ENCODE data around the gene LRP1B.

Gene LRP1B

DNA sequence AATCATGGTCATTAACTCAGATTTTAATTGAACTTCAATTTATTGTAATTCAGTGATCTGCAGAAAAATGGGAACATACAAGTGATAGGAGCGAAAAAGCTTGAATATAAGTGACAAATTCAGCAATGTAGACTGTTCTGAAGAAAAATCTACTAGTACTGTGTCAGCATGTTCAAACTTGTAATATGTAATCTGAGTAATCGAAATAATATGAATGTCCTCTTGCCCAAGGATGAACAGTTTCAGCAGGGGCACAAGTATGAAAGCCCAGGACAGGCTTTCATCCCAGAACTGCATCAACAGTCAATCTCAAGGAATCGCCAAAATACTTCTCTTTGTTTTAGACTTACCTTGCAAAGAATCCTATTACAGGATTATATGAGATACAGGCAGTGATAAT lies 1110.5 kb downstream of the LRP1B start:
- H3K36me3 ChIP-seq (ENCODE audit: control insufficient read depth in 1 of 2, insufficient read depth in 2 of 2, low read length in 2 of 2): no peaks in the 10 kb centered on the region
- H3K27ac ChIP-seq (ENCODE audit: low read depth, low read length): no peak overlapping the region
- peaks cover 0 to 5% of the 10 kb centered on the region in 2 donors for H3K9me3 ChIP-seq (ENCODE audit: control insufficient read depth in 1 of 2, low read length in 2 of 2)
- no peaks in the 10 kb centered on the region for H3K4me1 ChIP-seq (ENCODE audit: control insufficient read depth in 1 of 2, insufficient read depth in 2 of 2, low read length in 2 of 2)
- H3K4me3 ChIP-seq (ENCODE audit: low read depth in 1 of 2, low read length in 2 of 2): no peak overlapping the region
- H3K27me3 ChIP-seq (ENCODE audit: control insufficient read depth in 1 of 2, insufficient read depth in 2 of 2, low read length in 2 of 2): no peaks in the 10 kb centered on the region
- H3K9ac ChIP-seq (ENCODE audit: low read depth in 1 of 2, low read length in 2 of 2): no peak overlapping the region

DNA sequence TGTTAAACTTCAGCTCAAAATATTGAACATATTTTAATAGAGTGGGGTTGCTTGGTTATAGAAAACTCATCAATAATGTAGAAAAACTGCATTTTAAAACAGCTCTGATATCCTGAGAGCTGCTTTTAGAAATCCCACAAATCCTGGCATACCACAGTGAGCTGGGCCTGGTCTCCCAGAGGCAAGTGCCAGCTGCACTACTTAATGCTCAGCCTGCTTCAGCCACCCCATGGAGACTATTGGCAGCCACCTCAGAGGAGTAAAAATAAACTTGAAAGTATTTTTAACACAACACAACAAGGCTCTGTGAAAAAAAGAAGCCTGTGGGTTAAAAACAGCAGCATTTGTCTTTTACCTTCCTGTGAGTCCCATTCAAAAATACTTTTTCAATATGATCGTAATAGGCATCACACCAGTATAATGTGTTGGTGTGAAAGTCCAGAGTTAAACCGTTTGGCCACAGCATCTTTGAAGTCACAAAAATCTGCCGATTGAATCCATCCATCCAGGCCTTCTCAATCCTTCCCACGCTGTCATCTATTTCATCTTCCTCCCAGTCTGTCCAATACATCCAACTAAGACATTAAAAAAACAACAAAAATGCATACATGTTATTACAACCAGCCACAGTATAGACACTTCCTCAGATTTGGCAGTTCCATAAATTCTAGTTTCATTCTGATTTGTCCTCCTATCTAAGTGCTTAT lies 1115.3 kb downstream of the LRP1B start:
- H3K4me3 ChIP-seq (ENCODE audit: low read depth in 1 of 2, low read length in 2 of 2): no peak overlapping the region
- H3K27ac ChIP-seq (ENCODE audit: low read depth, low read length): no peak overlapping the region
- no peaks in the 10 kb centered on the region for H3K9me3 ChIP-seq (ENCODE audit: control insufficient read depth in 1 of 2, low read length in 2 of 2)
- no peaks in the 10 kb centered on the region for H3K27me3 ChIP-seq (ENCODE audit: control insufficient read depth in 1 of 2, insufficient read depth in 2 of 2, low read length in 2 of 2)
- no peaks in the 10 kb centered on the region for H3K4me1 ChIP-seq (ENCODE audit: control insufficient read depth in 1 of 2, insufficient read depth in 2 of 2, low read length in 2 of 2)
- H3K36me3 ChIP-seq (ENCODE audit: control insufficient read depth in 1 of 2, insufficient read depth in 2 of 2, low read length in 2 of 2): no peaks in the 10 kb centered on the region
- no peak overlapping the region for H3K9ac ChIP-seq (ENCODE audit: low read depth in 1 of 2, low read length in 2 of 2)

- Histone ChIP-seq H3K9ac (ENCODE audit: low read depth in 1 of 2, low read length in 2 of 2) (no peak overlapping the region), H3K4me3 (ENCODE audit: low read depth in 1 of 2, low read length in 2 of 2) (no peak overlapping the region), H3K4me1 (ENCODE audit: control insufficient read depth in 1 of 2, insufficient read depth in 2 of 2, low read length in 2 of 2) (no peaks in the 10 kb centered on the region), H3K9me3 (ENCODE audit: control insufficient read depth in 1 of 2, low read length in 2 of 2) (no peaks in the 10 kb centered on the region), H3K27me3 (ENCODE audit: control insufficient read depth in 1 of 2, insufficient read depth in 2 of 2, low read length in 2 of 2) (no peaks in the 10 kb centered on the region), H3K27ac (ENCODE audit: low read depth, low read length) (no peak overlapping the region), H3K36me3 (ENCODE audit: control insufficient read depth in 1 of 2, insufficient read depth in 2 of 2, low read length in 2 of 2) (no peaks in the 10 kb centered on the region)
Observed at GRCh38 chr2:141003967-141004657, 1126.7 kb downstream of the LRP1B start.

DNA sequence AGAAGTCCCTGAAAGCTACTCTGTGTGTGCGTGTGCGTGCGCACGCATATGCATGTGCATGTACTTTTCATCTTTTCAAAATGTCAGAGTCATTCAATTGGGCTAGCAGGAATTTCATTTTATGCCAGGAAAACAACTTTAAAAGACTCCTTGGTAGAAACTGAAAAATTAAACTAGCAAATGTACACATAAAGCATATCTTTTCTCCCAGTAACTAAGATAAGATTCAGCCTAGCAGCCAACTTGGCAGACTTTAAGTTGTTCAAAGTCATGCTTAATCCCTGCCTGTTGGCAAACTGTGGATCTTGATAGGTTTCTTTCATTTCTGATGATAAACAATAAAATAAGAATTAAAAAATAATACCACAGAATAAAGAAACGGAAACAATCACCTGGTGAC lies 1129.1 kb downstream of the LRP1B start:
- H3K27me3 ChIP-seq (ENCODE audit: control insufficient read depth in 1 of 2, insufficient read depth in 2 of 2, low read length in 2 of 2): no peaks in the 10 kb centered on the region
- no peak overlapping the region for H3K27ac ChIP-seq (ENCODE audit: low read depth, low read length)
- no peaks in the 10 kb centered on the region for H3K4me1 ChIP-seq (ENCODE audit: control insufficient read depth in 1 of 2, insufficient read depth in 2 of 2, low read length in 2 of 2)
- H3K9me3 ChIP-seq (ENCODE audit: control insufficient read depth in 1 of 2, low read length in 2 of 2): no peaks in the 10 kb centered on the region
- no peak overlapping the region for H3K9ac ChIP-seq (ENCODE audit: low read depth in 1 of 2, low read length in 2 of 2)
- H3K4me3 ChIP-seq (ENCODE audit: low read depth in 1 of 2, low read length in 2 of 2): no peak overlapping the region
- no peaks in the 10 kb centered on the region for H3K36me3 ChIP-seq (ENCODE audit: control insufficient read depth in 1 of 2, insufficient read depth in 2 of 2, low read length in 2 of 2)

- H3K4me3 ChIP-seq (ENCODE audit: low read depth in 1 of 2, low read length in 2 of 2): no peak overlapping the region
- H3K27ac ChIP-seq (ENCODE audit: low read depth, low read length): no peak overlapping the region
- no peak overlapping the region for H3K9ac ChIP-seq (ENCODE audit: low read depth in 1 of 2, low read length in 2 of 2)
- no peaks in the 10 kb centered on the region for H3K27me3 ChIP-seq (ENCODE audit: control insufficient read depth in 1 of 2, insufficient read depth in 2 of 2, low read length in 2 of 2)
- no peaks in the 10 kb centered on the region for H3K4me1 ChIP-seq (ENCODE audit: control insufficient read depth in 1 of 2, insufficient read depth in 2 of 2, low read length in 2 of 2)
- H3K36me3 ChIP-seq (ENCODE audit: control insufficient read depth in 1 of 2, insufficient read depth in 2 of 2, low read length in 2 of 2): no peaks in the 10 kb centered on the region
- no peaks in the 10 kb centered on the region for H3K9me3 ChIP-seq (ENCODE audit: control insufficient read depth in 1 of 2, low read length in 2 of 2)
Observed at GRCh38 chr2:140998577-140998976, 1132.2 kb downstream of the LRP1B start.

DNA sequence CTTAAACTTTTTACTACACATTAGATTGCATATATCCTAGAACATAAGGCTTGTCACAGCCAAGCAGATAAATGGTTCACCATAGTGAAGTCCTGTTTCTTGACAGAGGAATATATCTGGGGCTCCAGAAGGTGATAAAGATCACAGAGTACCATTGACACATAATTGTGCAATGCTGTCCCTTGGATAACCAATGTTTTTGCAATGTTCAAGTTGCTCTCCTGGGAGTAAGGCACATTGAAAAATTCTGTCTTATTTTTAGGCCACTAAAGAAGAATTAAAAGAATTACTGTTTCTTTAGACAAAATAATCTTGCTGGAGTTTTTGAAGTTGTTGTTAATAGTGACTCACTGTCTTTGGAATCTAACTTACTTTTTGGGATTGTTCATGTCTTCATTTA lies 1132.8 kb downstream of the LRP1B start:
- H3K4me1 ChIP-seq (ENCODE audit: control insufficient read depth in 1 of 2, insufficient read depth in 2 of 2, low read length in 2 of 2): no peaks in the 10 kb centered on the region
- H3K36me3 ChIP-seq (ENCODE audit: control insufficient read depth in 1 of 2, insufficient read depth in 2 of 2, low read length in 2 of 2): no peaks in the 10 kb centered on the region
- H3K9ac ChIP-seq (ENCODE audit: low read depth in 1 of 2, low read length in 2 of 2): no peak overlapping the region
- H3K27ac ChIP-seq (ENCODE audit: low read depth, low read length): no peak overlapping the region
- H3K27me3 ChIP-seq (ENCODE audit: control insufficient read depth in 1 of 2, insufficient read depth in 2 of 2, low read length in 2 of 2): no peaks in the 10 kb centered on the region
- H3K9me3 ChIP-seq (ENCODE audit: control insufficient read depth in 1 of 2, low read length in 2 of 2): peaks cover 0 to 2% of the 10 kb centered on the region in 2 donors
- H3K4me3 ChIP-seq (ENCODE audit: low read depth in 1 of 2, low read length in 2 of 2): no peak overlapping the region

DNA sequence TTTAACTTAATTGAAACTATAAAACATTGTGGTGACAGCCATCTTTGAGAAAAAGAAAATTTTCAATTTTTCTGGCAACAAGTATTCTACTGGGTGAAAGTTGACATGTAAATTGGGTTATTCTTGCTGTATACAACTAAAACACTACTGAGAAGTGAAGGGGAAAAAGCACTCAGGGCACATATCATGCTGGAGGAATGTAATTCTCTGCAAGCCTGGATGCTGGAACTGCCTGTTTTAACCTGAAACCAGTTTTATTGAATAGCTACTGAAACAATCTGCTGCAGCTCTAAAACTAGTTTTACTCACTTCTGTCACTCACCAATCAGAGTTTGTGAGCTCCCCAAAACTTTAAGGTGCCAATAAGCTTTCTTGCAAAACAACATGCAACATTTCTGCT lies 1136.0 kb downstream of the LRP1B start:
- no peak overlapping the region for H3K4me3 ChIP-seq (ENCODE audit: low read depth in 1 of 2, low read length in 2 of 2)
- H3K27ac ChIP-seq (ENCODE audit: low read depth, low read length): no peak overlapping the region

DNA sequence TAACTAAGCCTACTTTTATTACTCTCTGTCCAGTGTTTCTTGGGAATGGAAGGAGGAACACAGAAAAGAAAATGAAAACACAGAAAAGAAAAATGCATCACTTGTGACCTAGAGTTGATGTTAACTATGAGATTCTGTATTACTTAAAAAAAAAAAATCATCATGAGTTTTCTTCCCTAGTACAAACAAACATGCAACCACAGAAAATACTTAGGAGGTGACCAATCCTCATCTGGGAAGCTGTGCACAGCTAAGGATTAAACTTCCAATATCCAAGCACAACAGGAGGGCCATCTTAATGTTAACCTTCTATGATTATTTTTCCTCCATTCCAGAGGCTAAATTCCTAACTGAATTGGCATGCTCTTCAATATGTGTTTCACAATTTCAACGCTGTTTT lies 1140.4 kb downstream of the LRP1B start:
- Histone ChIP-seq H3K9me3 (ENCODE audit: control insufficient read depth in 1 of 2, low read length in 2 of 2) (peaks cover 0 to 2% of the 10 kb centered on the region in 2 donors), H3K4me1 (ENCODE audit: control insufficient read depth in 1 of 2, insufficient read depth in 2 of 2, low read length in 2 of 2) (no peaks in the 10 kb centered on the region), H3K36me3 (ENCODE audit: control insufficient read depth in 1 of 2, insufficient read depth in 2 of 2, low read length in 2 of 2) (no peaks in the 10 kb centered on the region), H3K9ac (ENCODE audit: low read depth in 1 of 2, low read length in 2 of 2) (no peak overlapping the region), H3K4me3 (ENCODE audit: low read depth in 1 of 2, low read length in 2 of 2) (no peak overlapping the region), H3K27me3 (ENCODE audit: control insufficient read depth in 1 of 2, insufficient read depth in 2 of 2, low read length in 2 of 2) (no peaks in the 10 kb centered on the region), H3K27ac (ENCODE audit: low read depth, low read length) (no peak overlapping the region)

More for the DNA sequence above, 1136.0 kb downstream of the LRP1B start:
- no peaks in the 10 kb centered on the region for H3K4me1 ChIP-seq (ENCODE audit: control insufficient read depth in 1 of 2, insufficient read depth in 2 of 2, low read length in 2 of 2)
- no peaks in the 10 kb centered on the region for H3K27me3 ChIP-seq (ENCODE audit: control insufficient read depth in 1 of 2, insufficient read depth in 2 of 2, low read length in 2 of 2)
- no peak overlapping the region for H3K9ac ChIP-seq (ENCODE audit: low read depth in 1 of 2, low read length in 2 of 2)
- H3K36me3 ChIP-seq (ENCODE audit: control insufficient read depth in 1 of 2, insufficient read depth in 2 of 2, low read length in 2 of 2): no peaks in the 10 kb centered on the region
- peaks cover 0 to 2% of the 10 kb centered on the region in 2 donors for H3K9me3 ChIP-seq (ENCODE audit: control insufficient read depth in 1 of 2, low read length in 2 of 2)

GRCh38 chr2:140988597-140988996 lies 1142.2 kb downstream of the LRP1B start:
- no peaks in the 10 kb centered on the region for H3K27me3 ChIP-seq (ENCODE audit: control insufficient read depth in 1 of 2, insufficient read depth in 2 of 2, low read length in 2 of 2)
- no peak overlapping the region for H3K27ac ChIP-seq (ENCODE audit: low read depth, low read length)
- peaks cover 0 to 2% of the 10 kb centered on the region in 2 donors for H3K9me3 ChIP-seq (ENCODE audit: control insufficient read depth in 1 of 2, low read length in 2 of 2)
- no peaks in the 10 kb centered on the region for H3K36me3 ChIP-seq (ENCODE audit: control insufficient read depth in 1 of 2, insufficient read depth in 2 of 2, low read length in 2 of 2)
- no peaks in the 10 kb centered on the region for H3K4me1 ChIP-seq (ENCODE audit: control insufficient read depth in 1 of 2, insufficient read depth in 2 of 2, low read length in 2 of 2)
- H3K4me3 ChIP-seq (ENCODE audit: low read depth in 1 of 2, low read length in 2 of 2): no peak overlapping the region
- H3K9ac ChIP-seq (ENCODE audit: low read depth in 1 of 2, low read length in 2 of 2): no peak overlapping the region

DNA sequence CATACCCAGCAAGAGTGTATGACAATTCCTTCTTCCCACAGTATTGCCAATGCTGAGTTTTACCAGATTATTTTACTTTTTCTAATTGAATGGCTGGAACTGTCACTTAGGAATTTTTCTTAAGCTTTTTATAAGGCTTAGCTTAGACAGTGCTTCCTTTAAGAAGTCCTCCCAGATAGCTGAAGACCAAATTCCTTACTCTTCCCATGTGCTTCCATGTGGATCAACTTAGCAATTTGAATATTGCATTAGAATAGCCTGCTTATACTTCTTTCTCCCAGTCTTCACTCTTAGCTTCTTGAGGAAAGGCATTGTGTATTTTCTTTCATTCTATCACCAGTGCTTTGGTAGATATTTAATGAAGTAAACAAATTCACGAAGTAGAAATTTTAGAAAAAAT lies 1144.4 kb downstream of the LRP1B start:
- H3K4me3 ChIP-seq (ENCODE audit: low read depth in 1 of 2, low read length in 2 of 2): no peak overlapping the region
- H3K9me3 ChIP-seq (ENCODE audit: control insufficient read depth in 1 of 2, low read length in 2 of 2): no peaks in the 10 kb centered on the region
- H3K36me3 ChIP-seq (ENCODE audit: control insufficient read depth in 1 of 2, insufficient read depth in 2 of 2, low read length in 2 of 2): no peaks in the 10 kb centered on the region
- no peak overlapping the region for H3K9ac ChIP-seq (ENCODE audit: low read depth in 1 of 2, low read length in 2 of 2)
- H3K27me3 ChIP-seq (ENCODE audit: control insufficient read depth in 1 of 2, insufficient read depth in 2 of 2, low read length in 2 of 2): no peaks in the 10 kb centered on the region
- H3K27ac ChIP-seq (ENCODE audit: low read depth, low read length): no peak overlapping the region
- no peaks in the 10 kb centered on the region for H3K4me1 ChIP-seq (ENCODE audit: control insufficient read depth in 1 of 2, insufficient read depth in 2 of 2, low read length in 2 of 2)

Data from duodenal mucosa (tissue), 2 donors.